HL-60/S4 treated with phorbol 12-myristate 13-acetate at 8.2 ng/mL for 4 days and 3 days (cell line): ENCODE data around the gene PPM1J.
"Not testable (repeated sequence)": the region's sequence is repeated elsewhere in the genome, so short reads cannot be mapped to it uniquely, and the experiment has no call there.

Experiments
- in situ Hi-C: fragments of 300-500 bp; cut with MboI; formaldehyde crosslinking; loops from 2 replicates; pipeline ENCODE4 v1.15.0; 2022; ENCODE audit warnings: low sequenced_read_pairs

Gene PPM1J

GRCh38 chr1:112721966-112722524 is 6.9 kb upstream of the PPM1J start:
- in situ Hi-C loops = no loop called here

GRCh38 chr1:112721294-112721693 is 6.2 kb upstream of the PPM1J start:
- in situ Hi-C loops = not testable (repeated sequence)

GRCh38 chr1:112720800-112721199 is 5.7 kb upstream of the PPM1J start:
- in situ Hi-C loops = no loop called here

- in situ Hi-C loops = loop anchor here (5.0 kb wide), 1 partner anchor 88 kb away; no protein-coding TSS in a partner anchor
Measured at GRCh38 chr1:112719706-112720105, 4.6 kb upstream of the PPM1J start.

- in situ Hi-C loops = loop anchor here (5.0 kb wide), 1 partner anchor 88 kb away; no protein-coding TSS in a partner anchor
Measured at GRCh38 chr1:112718691-112719418, 3.7 kb upstream of the PPM1J start.

- in situ Hi-C loops = loop anchor here (5.0 kb wide), 1 partner anchor 90 kb away; no protein-coding TSS in a partner anchor
Measured at GRCh38 chr1:112717263-112717873, 2.2 kb upstream of the PPM1J start.

- in situ Hi-C loops = loop anchor here (5.0 kb wide), 1 partner anchor 91 kb away; no protein-coding TSS in a partner anchor
Measured at GRCh38 chr1:112716133-112716720, 1.1 kb upstream of the PPM1J start.

- in situ Hi-C loops = loop anchor here (5.0 kb wide), 1 partner anchor 93 kb away; no protein-coding TSS in a partner anchor
Measured at GRCh38 chr1:112714313-112715263, 544 bp downstream of the PPM1J start.

GRCh38 chr1:112713466-112714312 is 1.4 kb downstream of the PPM1J start:
- in situ Hi-C loops = no loop called here

GRCh38 chr1:112712701-112713128 is 2.4 kb downstream of the PPM1J start:
- in situ Hi-C loops = no loop called here

GRCh38 chr1:112712191-112712590 is 2.9 kb downstream of the PPM1J start:
- in situ Hi-C loops = no loop called here

GRCh38 chr1:112711670-112712069 is 3.5 kb downstream of the PPM1J start:
- in situ Hi-C loops = no loop called here

GRCh38 chr1:112711041-112711440 is 4.1 kb downstream of the PPM1J start:
- in situ Hi-C loops = no loop called here

GRCh38 chr1:112710586-112710985 is 4.5 kb downstream of the PPM1J start:
- in situ Hi-C loops = no loop called here

GRCh38 chr1:112710159-112710558 is 5.0 kb downstream of the PPM1J start:
- in situ Hi-C loops = no loop called here

GRCh38 chr1:112708489-112708888 is 6.6 kb downstream of the PPM1J start:
- in situ Hi-C loops = no loop called here

- in situ Hi-C loops = no loop called here
Measured at GRCh38 chr1:112708002-112708448, 7.1 kb downstream of the PPM1J start.

- in situ Hi-C loops = no loop called here
Measured at GRCh38 chr1:112707221-112708001, 7.7 kb downstream of the PPM1J start.
